MM.1S (cell line): Measurements from ENCODE around the gene MARK3.

Experiments used
- DNase-seq: peaks from one replicate; pipeline ENCODE4 v3.0.0-alpha.2; 2015
- H2AFZ ChIP-seq: fragments of 300-600 bp; sonication (generic); 2 replicates; pipeline ENCODE4 v1.6.0; 2016; ENCODE audit warnings: antibody characterized with exemption, low read length
- H3F3A ChIP-seq: fragments of 300-600 bp; sonication (generic); 2 replicates; pipeline ENCODE4 v1.6.1; 2016; ENCODE audit warnings: mild to moderate bottlenecking, antibody characterized with exemption, low read length, moderate library complexity, mixed read lengths; ENCODE audit not compliant: insufficient read depth
- H3K27ac ChIP-seq: fragments of 300-600 bp; sonication (generic); 2 replicates; pipeline ENCODE4 v1.5.1; 2016; ENCODE audit warnings: mild to moderate bottlenecking, low read length
- H3K27me3 ChIP-seq: fragments of 300-600 bp; sonication (generic); replicated peaks from 2 replicates; pipeline ENCODE4 v1.6.0; 2016; ENCODE audit warnings: low read length; ENCODE audit not compliant: insufficient read depth
- H3K36me3 ChIP-seq: fragments of 300-600 bp; sonication (generic); replicated peaks from 2 replicates; pipeline ENCODE4 v1.6.1; 2016; ENCODE audit warnings: mild to moderate bottlenecking, low read length, mixed read lengths; ENCODE audit not compliant: insufficient read depth
- H3K4me1 ChIP-seq: fragments of 300-600 bp; sonication (generic); 2 replicates; pipeline ENCODE4 v1.6.1; 2016; ENCODE audit warnings: low read length, mixed read lengths
- H3K4me2 ChIP-seq: fragments of 300-600 bp; sonication (generic); 2 replicates; pipeline ENCODE4 v1.6.0; 2016; ENCODE audit warnings: low read depth, low read length
- H3K4me3 ChIP-seq: fragments of 300-600 bp; sonication (generic); 2 replicates; pipeline ENCODE4 v1.5.1; 2016; ENCODE audit warnings: low read length, mixed read lengths
- H3K79me2 ChIP-seq: fragments of 300-600 bp; sonication (generic); 2 replicates; pipeline ENCODE4 v1.6.1; 2016; ENCODE audit warnings: mixed run types, low read length, mixed read lengths
- H3K9ac ChIP-seq: fragments of 300-600 bp; sonication (generic); 2 replicates; pipeline ENCODE4 v1.6.1; 2016; ENCODE audit warnings: low read length, mixed read lengths
- H3K9me2 ChIP-seq: fragments of 300-600 bp; sonication (generic); replicated peaks from 2 replicates; pipeline ENCODE4 v1.6.1; 2016; ENCODE audit warnings: mild to moderate bottlenecking, low read length, mixed read lengths; ENCODE audit not compliant: insufficient read depth
- H3K9me3 ChIP-seq: fragments of 300-600 bp; sonication (generic); replicated peaks from 2 replicates; pipeline ENCODE4 v1.6.1; 2016; ENCODE audit warnings: mild to moderate bottlenecking, low read length, mixed read lengths; ENCODE audit not compliant: insufficient read depth
- H4K20me1 ChIP-seq: fragments of 300-600 bp; sonication (generic); 2 replicates; pipeline ENCODE4 v1.6.1; 2016; ENCODE audit warnings: mild to moderate bottlenecking, low read length, moderate library complexity, mixed read lengths; ENCODE audit not compliant: insufficient read depth
- CTCF ChIP-seq: fragments of 300-600 bp; sonication (generic); IDR thresholded peaks from 2 replicates; pipeline ENCODE4 v1.5.1; 2016; ENCODE audit warnings: antibody characterized with exemption, low read length, mixed read lengths
- EZH2 ChIP-seq: fragments of 300-600 bp; sonication (generic); optimal IDR thresholded peaks from 2 replicates; pipeline ENCODE3; 2017; ENCODE audit warnings: low read depth, mild to moderate bottlenecking, antibody characterized with exemption, low read length, mixed read lengths
- EZH2phosphoT487 ChIP-seq: fragments of 300-600 bp; sonication (generic); IDR thresholded peaks from 2 replicates; pipeline ENCODE4 v1.6.1; 2018; ENCODE audit warnings: antibody characterized with exemption, low read length

MARK3 gene

GRCh38 chr14:103398427-103399195 lies 13.4 kb downstream of the MARK3 start:
- no peaks in the 10 kb centered on the region for H3K36me3 ChIP-seq
- peaks cover 11% of the 10 kb centered on the region for H4K20me1 ChIP-seq
- no peaks in the 10 kb centered on the region for H3K9me2 ChIP-seq
- H3K27ac ChIP-seq: no peak overlapping the region
- H3K4me2 ChIP-seq: no peak overlapping the region
- peaks cover 96% of the 10 kb centered on the region for H3K79me2 ChIP-seq
- TF ChIP-seq EZH2phosphoT487 (no peak), CTCF (no peak), EZH2 (no peak)
- H3K9ac ChIP-seq: no peak overlapping the region
- no peaks in the 10 kb centered on the region; the same call in 1 of the 2 replicates for H3F3A ChIP-seq
- H3K9me3 ChIP-seq: no peaks in the 10 kb centered on the region
- DNase-seq: no peak
- no peak overlapping the region for H2AFZ ChIP-seq
- no peak overlapping the region for H3K4me3 ChIP-seq
- no peaks in the 10 kb centered on the region for H3K27me3 ChIP-seq
- H3K4me1 ChIP-seq: peaks cover 3% of the 10 kb centered on the region; the same call in 1 of the 2 replicates

GRCh38 chr14:103400537-103400936 lies 15.3 kb downstream of the MARK3 start:
- Histone ChIP-seq H3F3A (no peaks in the 10 kb centered on the region), H3K4me1 (peaks cover 7% of the 10 kb centered on the region; the same call in 1 of the 2 replicates), H3K79me2 (peaks cover 96% of the 10 kb centered on the region), H3K9me3 (no peaks in the 10 kb centered on the region), H3K36me3 (no peaks in the 10 kb centered on the region), H3K4me2 (no peak overlapping the region), H2AFZ (no peak overlapping the region), H3K27me3 (no peaks in the 10 kb centered on the region), H3K9ac (no peak overlapping the region), H3K4me3 (no peak overlapping the region), H3K9me2 (no peaks in the 10 kb centered on the region), H4K20me1 (peaks cover 5% of the 10 kb centered on the region; the same call in 1 of the 2 replicates), H3K27ac (no peak overlapping the region)
- TF ChIP-seq EZH2phosphoT487 (no peak), CTCF (no peak), EZH2 (no peak)
- DNase-seq: no peak

GRCh38 chr14:103401223-103402214 lies 16.3 kb downstream of the MARK3 start:
- TF ChIP-seq EZH2 (no peak), EZH2phosphoT487 (no peak), CTCF (no peak)
- DNase-seq: no peak
- H3K9ac ChIP-seq: no peak overlapping the region

More at GRCh38 chr14:103401223-103402214, 16.3 kb downstream of the MARK3 start:
- Histone ChIP-seq H3K9me2 (no peaks in the 10 kb centered on the region), H3K9me3 (no peaks in the 10 kb centered on the region), H3K4me2 (no peak overlapping the region), H3K4me3 (no peak overlapping the region), H3K36me3 (no peaks in the 10 kb centered on the region), H3K79me2 (peaks cover 89% of the 10 kb centered on the region), H3F3A (no peaks in the 10 kb centered on the region), H3K4me1 (peaks cover 7% of the 10 kb centered on the region; the same call in 1 of the 2 replicates), H3K27me3 (no peaks in the 10 kb centered on the region), H3K27ac (no peak overlapping the region), H2AFZ (no peak overlapping the region), H4K20me1 (peaks cover 5% of the 10 kb centered on the region; the same call in 1 of the 2 replicates)
